Esophagus squamous epithelium (tissue), 5 donors: ENCODE results near the gene FOXL3. TPM values are rescaled to one million over a fixed set of nuclear protein-coding genes. Genes with fewer than 3 reads are reported as not detected.

ENCODE experiments used
- DNase-seq: peaks from one replicate; lab custom pipeline; 2025; lab: John Stamatoyannopoulos, UW
- H3K27ac ChIP-seq, 4 donors: fragments of 200-600 bp; sonication (generic); one replicate each; pipeline ENCODE4 v1.5.1; 2016 to 2019; ENCODE audit warnings: mild to moderate bottlenecking in 1 of 4
- H3K27me3 ChIP-seq, 4 donors: fragments of 200-600 bp; sonication (generic); 1 replicate in 3 of 4; 2 replicates in 1 of 4; pipeline versions ENCODE4 v1.5.1 to v1.6.0; 2017 to 2021; ENCODE audit warnings: antibody characterized with exemption in 1 of 4
- H3K36me3 ChIP-seq, 3 donors: fragments of 200-600 bp; sonication (generic); one replicate each; pipeline ENCODE4 v1.5.1; 2016 to 2019
- H3K4me1 ChIP-seq, 3 donors: fragments of 200-600 bp; sonication (generic); one replicate each; pipeline ENCODE4 v1.5.1; 2017 to 2019
- H3K4me3 ChIP-seq, 4 donors: fragments of 200-600 bp; sonication (generic); 1 replicate in 3 of 4; 2 replicates in 1 of 4; pipeline ENCODE4 v1.5.1; 2016 to 2019; ENCODE audit warnings: mild to moderate bottlenecking in 2 of 4, moderate library complexity in 1 of 4
- H3K9me3 ChIP-seq, 3 donors: fragments of 200-600 bp; sonication (generic); one replicate each; pipeline ENCODE4 v1.5.1; 2016 to 2019
- CTCF ChIP-seq, 6 experiments: fragments of 450-650 bp in 4 of 6; fragments of 200-600 bp in 2 of 6; sonication (generic) in 2 of 6; IDR thresholded peaks; one replicate each; pipeline ENCODE4 v1.5.1; 2016 to 2019; ENCODE audit warnings: antibody characterized with exemption in 6 of 6, mild to moderate bottlenecking in 4 of 6, moderate library complexity in 4 of 6
- POLR2A ChIP-seq, 4 donors: fragments of 450-650 bp; IDR thresholded peaks; one replicate each; pipeline ENCODE4 v1.6.1; 2017; ENCODE audit warnings: antibody characterized with exemption in 4 of 4, mild to moderate bottlenecking in 4 of 4, moderate library complexity in 3 of 4
- WGBS, 2 donors: methylation state at CpG; one replicate each; pipeline ENCODE4 v1.1.5; 2018; 5-methylcytosine and 5-hydroxymethylcytosine counted together
- intact Hi-C: fragments of 100-400 bp; cut with DNase I; formaldehyde crosslinking; loops from one replicate; pipeline ENCODE4 v1.15.0; 2022
- total RNA-seq, 4 donors: library from RNA; depleted of rRNA; stranded (reverse); fragments of >200 nt; gene quantifications; one replicate each; pipeline ENCODE4 v1.1.0, GENCODE V29; 2016
- donor health status: DM: yes; HTN: yes; CAD: no.

FOXL3 gene
- total RNA-seq, 4 donors from 2014 or later: not detected

DNA sequence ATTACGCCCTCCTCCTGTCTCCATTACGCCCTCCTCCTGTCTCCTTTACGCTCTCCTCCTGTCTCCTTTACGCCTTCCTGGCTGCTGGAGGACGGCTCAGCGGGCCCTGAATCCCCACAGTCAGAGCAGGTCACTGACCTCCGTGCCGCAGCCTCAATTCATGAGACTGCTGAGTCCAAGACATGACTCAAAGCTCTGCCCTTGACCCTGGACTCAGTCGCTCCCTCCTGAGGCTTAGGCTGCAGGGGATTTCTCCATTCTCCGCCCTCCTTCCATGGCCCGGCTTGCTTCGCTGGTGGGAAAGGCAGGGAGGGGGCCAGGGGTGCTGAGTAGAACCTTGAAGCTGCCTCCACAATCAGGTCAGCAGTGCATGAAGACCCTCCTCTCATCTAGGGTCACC, 21.0 kb upstream of the FOXL3 start:
- H3K27me3 ChIP-seq: peaks cover 0 to 26% (median 0%) of the 10 kb centered on the region in 4 donors
- H3K9me3 ChIP-seq: peaks cover 0 to 11% (median 0%) of the 10 kb centered on the region in 3 donors
- no peak overlapping the region for H3K4me3 ChIP-seq
- WGBS, 2 donors: 81 to 95% methylated on average over 9 to 10 of the region's 12 CpGs
- no peak overlapping the region for H3K27ac ChIP-seq
- no peak for TF ChIP-seq CTCF (IDR thresholded peaks at IDR 0.05)
- TF ChIP-seq POLR2A (IDR thresholded peaks at IDR 0.05): no peak
- intact Hi-C loops: no loop called here
- H3K4me1 ChIP-seq: peaks cover 0 to 14% (median 0%) of the 10 kb centered on the region in 3 donors
- H3K36me3 ChIP-seq: no peaks in the 10 kb centered on the region
- no peak for DNase-seq

GRCh38 chr7:269721-270120, 20.2 kb upstream of the FOXL3 start:
- peaks cover 0 to 7% (median 0%) of the 10 kb centered on the region in 3 donors for H3K4me1 ChIP-seq
- H3K4me3 ChIP-seq: no peak overlapping the region
- peaks cover 0 to 17% (median 0%) of the 10 kb centered on the region in 3 donors for H3K9me3 ChIP-seq
- no peaks in the 10 kb centered on the region for H3K36me3 ChIP-seq
- DNase-seq: no peak
- H3K27me3 ChIP-seq: peaks cover 0 to 28% (median 0%) of the 10 kb centered on the region in 4 donors
- TF ChIP-seq POLR2A (IDR thresholded peaks at IDR 0.05) (no peak), CTCF (IDR thresholded peaks at IDR 0.05) (no peak)
- 72 to 83% methylated on average over 10 to 11 of the region's 11 CpGs for WGBS, 2 donors
- H3K27ac ChIP-seq: no peak overlapping the region
- intact Hi-C loops: no loop called here

GRCh38 chr7:270351-270983, 19.5 kb upstream of the FOXL3 start:
- no peak for DNase-seq
- no peak for TF ChIP-seq CTCF (IDR thresholded peaks at IDR 0.05)
- TF ChIP-seq POLR2A (IDR thresholded peaks at IDR 0.05): no peak
- 60 to 79% methylated on average over 8 to 9 of the region's 11 CpGs for WGBS, 2 donors
- Histone ChIP-seq H3K27me3 (peaks cover 0 to 36% (median 0%) of the 10 kb centered on the region in 4 donors), H3K27ac (no peak overlapping the region), H3K4me3 (no peak overlapping the region), H3K9me3 (peaks cover 0 to 17% (median 0%) of the 10 kb centered on the region in 3 donors), H3K36me3 (no peaks in the 10 kb centered on the region), H3K4me1 (no peaks in the 10 kb centered on the region)
- intact Hi-C loops: no loop called here

- no peak for DNase-seq
- H3K27me3 ChIP-seq: peaks cover 0 to 45% (median 0%) of the 10 kb centered on the region in 4 donors
- H3K4me3 ChIP-seq: no peak overlapping the region
- H3K9me3 ChIP-seq: peaks cover 0 to 26% (median 0%) of the 10 kb centered on the region in 3 donors
- intact Hi-C loops: no loop called here
- no peak overlapping the region for H3K27ac ChIP-seq
- WGBS, 2 donors: 82 to 87% methylated on average over 13 to 14 of the region's 14 CpGs
- no peaks in the 10 kb centered on the region for H3K36me3 ChIP-seq
- H3K4me1 ChIP-seq: no peaks in the 10 kb centered on the region
- TF ChIP-seq POLR2A (IDR thresholded peaks at IDR 0.05) (no peak), CTCF (IDR thresholded peaks at IDR 0.05) (no peak)
Observed at GRCh38 chr7:271266-272107, 18.5 kb upstream of the FOXL3 start.

DNA sequence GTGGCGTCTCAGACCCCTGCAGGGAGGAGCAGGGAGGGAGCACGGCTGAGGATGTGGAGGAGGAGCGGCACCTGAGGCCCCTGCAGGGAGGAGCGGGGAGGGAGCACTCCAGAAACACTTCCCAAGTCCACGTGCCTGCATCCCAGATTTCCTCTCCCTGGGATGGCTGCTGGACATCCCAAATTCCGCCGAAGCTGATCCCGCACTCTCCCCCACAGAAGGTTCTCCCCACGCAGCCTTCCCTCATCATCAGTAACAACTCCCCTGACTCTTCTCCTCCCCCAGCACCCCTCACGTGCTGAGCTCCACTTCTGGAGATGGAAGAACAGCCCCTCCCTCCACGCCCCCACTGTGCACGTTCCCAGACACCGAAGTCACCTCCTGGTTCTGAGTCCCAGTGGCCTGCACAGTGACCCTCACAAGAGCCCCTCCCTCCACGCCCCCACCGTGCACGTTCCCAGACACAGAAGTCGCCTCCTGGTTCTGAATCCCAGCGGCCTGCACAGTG, 17.8 kb upstream of the FOXL3 start:
- no peak overlapping the region for H3K4me3 ChIP-seq
- intact Hi-C loops: no loop called here
- peaks cover 0 to 28% (median under 1%) of the 10 kb centered on the region in 3 donors for H3K9me3 ChIP-seq
- no peak for DNase-seq
- H3K27ac ChIP-seq: no peak overlapping the region
- no peak for TF ChIP-seq CTCF (IDR thresholded peaks at IDR 0.05)
- no peak for TF ChIP-seq POLR2A (IDR thresholded peaks at IDR 0.05)
- H3K27me3 ChIP-seq: peaks cover 0 to 45% (median 0%) of the 10 kb centered on the region in 4 donors
- 81 to 84% methylated on average over 14 to 18 of the region's 18 CpGs for WGBS, 2 donors
- H3K36me3 ChIP-seq: no peaks in the 10 kb centered on the region
- no peaks in the 10 kb centered on the region for H3K4me1 ChIP-seq
